Nephron (organoid): ENCODE data around the gene FAM118A.

Experiments
- H3K27ac Mint-ChIP-seq, 3 experiments: 2 replicates each; pipeline ENCODE4 v1.8.0; 2020; ENCODE audit warnings: mixed read lengths in 3 of 3, mild to moderate bottlenecking in 2 of 3, moderate library complexity in 1 of 3
- H3K27me3 Mint-ChIP-seq: 2 replicates; pipeline ENCODE4 v1.8.0; 2021; ENCODE audit warnings: low read depth, mild to moderate bottlenecking, moderate library complexity, mixed read lengths
- H3K36me3 Mint-ChIP-seq: 2 replicates; pipeline ENCODE4 v1.8.0; 2020; ENCODE audit warnings: low read depth, mixed read lengths
- H3K4me1 Mint-ChIP-seq: 2 replicates; pipeline ENCODE4 v1.8.0; 2020; ENCODE audit warnings: mixed read lengths
- H3K4me3 Mint-ChIP-seq, 3 experiments: 2 replicates each; pipeline ENCODE4 v1.8.0; 2020; ENCODE audit warnings: mild to moderate bottlenecking in 3 of 3, mixed read lengths in 3 of 3, moderate library complexity in 2 of 3
- H3K9me3 Mint-ChIP-seq: 2 replicates; pipeline ENCODE4 v1.8.0; 2020; ENCODE audit warnings: mixed read lengths
- TF ChIP-seq, protein P1 (sequence below), 3 experiments: fragments of 200-600 bp; sonication (generic); IDR thresholded peaks; one replicate each; pipeline ENCODE4 v1.5.0; 2021; ENCODE audit warnings: antibody characterized with exemption in 3 of 3; ENCODE audit not compliant: unreplicated experiment in 3 of 3

The FAM118A gene

DNA sequence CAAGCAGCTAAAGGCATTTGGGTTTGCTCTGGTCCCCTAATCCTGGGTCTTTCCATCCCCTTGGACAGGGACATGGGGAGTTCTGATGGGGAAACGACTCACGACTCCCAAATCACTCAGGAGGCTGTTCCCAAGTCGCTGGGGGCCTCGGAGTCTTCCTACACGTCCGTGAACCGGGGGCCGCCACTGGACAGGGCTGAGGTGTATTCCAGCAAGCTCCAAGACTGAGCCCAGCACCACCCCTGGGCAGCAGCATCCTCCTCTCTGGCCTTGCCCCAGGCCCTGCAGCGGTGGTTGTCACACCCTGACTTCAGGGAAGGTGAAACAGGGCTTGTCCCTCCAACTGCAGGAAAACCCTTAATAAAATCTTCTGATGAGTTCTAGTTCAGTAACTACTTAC is 14.2 kb upstream of the FAM118A start:
- Mint-ChIP-seq H3K9me3 (no peaks in the 10 kb centered on the region), H3K36me3 (no peaks in the 10 kb centered on the region), H3K27me3 (no peaks in the 10 kb centered on the region), H3K4me3 (no peak overlapping the region), H3K27ac (no peak overlapping the region), H3K4me1 (no peaks in the 10 kb centered on the region)
- TF ChIP-seq, protein P1, sequence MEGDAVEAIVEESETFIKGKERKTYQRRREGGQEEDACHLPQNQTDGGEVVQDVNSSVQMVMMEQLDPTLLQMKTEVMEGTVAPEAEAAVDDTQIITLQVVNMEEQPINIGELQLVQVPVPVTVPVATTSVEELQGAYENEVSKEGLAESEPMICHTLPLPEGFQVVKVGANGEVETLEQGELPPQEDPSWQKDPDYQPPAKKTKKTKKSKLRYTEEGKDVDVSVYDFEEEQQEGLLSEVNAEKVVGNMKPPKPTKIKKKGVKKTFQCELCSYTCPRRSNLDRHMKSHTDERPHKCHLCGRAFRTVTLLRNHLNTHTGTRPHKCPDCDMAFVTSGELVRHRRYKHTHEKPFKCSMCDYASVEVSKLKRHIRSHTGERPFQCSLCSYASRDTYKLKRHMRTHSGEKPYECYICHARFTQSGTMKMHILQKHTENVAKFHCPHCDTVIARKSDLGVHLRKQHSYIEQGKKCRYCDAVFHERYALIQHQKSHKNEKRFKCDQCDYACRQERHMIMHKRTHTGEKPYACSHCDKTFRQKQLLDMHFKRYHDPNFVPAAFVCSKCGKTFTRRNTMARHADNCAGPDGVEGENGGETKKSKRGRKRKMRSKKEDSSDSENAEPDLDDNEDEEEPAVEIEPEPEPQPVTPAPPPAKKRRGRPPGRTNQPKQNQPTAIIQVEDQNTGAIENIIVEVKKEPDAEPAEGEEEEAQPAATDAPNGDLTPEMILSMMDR (IDR thresholded peaks at IDR 0.05; ENCODE audit: unreplicated experiment in 3 of 3): no peak

DNA sequence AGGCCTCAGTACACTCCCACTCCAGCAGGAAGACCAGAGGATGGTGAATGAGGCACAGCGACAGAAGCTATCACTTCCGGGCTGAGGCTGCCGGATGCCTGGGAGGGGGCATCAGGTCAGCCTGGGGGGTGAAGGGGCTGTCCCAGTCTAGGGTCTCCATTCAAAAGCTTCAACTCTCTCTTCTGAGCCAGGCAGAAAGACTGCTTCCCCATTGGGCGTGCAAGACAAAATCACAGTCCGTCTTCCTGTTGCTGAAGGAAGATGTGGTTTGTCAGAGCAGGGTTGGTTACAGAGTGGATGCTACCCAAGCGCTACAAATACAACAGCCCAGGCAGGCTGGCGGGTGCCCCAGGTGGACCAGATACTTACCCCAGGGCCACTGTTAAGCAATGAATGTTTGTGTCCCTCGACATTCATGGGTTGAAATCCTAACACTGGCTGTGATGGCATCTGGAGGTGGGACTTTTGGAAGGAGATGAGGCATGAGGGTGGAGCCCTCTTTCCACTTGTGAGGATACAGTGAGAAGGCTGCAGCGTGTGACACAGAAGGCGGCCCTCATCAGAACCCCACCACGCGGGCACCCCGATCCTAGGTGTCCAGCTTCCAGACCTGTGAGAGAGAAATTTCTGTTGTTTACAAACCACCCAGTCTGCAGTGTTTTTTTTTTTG is 13.0 kb upstream of the FAM118A start:
- no peaks in the 10 kb centered on the region for H3K36me3 Mint-ChIP-seq
- no peaks in the 10 kb centered on the region for H3K27me3 Mint-ChIP-seq
- TF ChIP-seq, protein P1 (IDR thresholded peaks at IDR 0.05; ENCODE audit: unreplicated experiment in 3 of 3): no peak
- no peak overlapping the region for H3K27ac Mint-ChIP-seq
- no peaks in the 10 kb centered on the region for H3K4me1 Mint-ChIP-seq
- no peaks in the 10 kb centered on the region for H3K9me3 Mint-ChIP-seq
- H3K4me3 Mint-ChIP-seq: no peak overlapping the region

DNA sequence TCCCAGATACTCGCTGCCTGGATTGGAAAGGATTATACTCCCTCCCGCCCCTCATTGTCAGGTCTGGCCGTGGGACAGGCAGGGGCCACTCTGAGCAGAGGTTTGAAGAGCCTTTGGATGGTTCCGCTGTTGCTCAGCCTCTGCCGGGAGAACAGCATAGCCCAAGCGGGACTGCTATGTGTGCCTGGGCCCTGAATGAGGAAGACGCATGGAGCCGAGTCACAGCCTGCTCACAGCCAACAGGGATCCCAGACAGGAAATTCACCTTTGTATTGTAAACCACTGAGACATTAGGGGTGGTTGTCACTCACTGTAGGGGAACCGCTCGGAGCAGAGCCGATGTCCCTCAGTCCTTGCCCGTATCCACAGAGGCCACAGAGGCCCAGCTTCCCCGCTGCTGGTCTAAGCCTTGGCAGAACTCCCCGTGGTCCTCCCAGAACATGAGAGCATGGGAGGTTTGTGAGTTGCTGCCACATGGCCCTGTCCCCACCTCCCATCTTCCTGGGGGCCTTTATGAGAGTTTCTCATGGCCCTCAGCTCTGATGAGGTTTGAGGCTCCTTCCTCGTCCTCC is 10.7 kb upstream of the FAM118A start:
- Mint-ChIP-seq H3K4me1 (no peaks in the 10 kb centered on the region), H3K27ac (no peak overlapping the region), H3K4me3 (no peak overlapping the region), H3K27me3 (no peaks in the 10 kb centered on the region), H3K36me3 (no peaks in the 10 kb centered on the region), H3K9me3 (no peaks in the 10 kb centered on the region)
- TF ChIP-seq, protein P1 (IDR thresholded peaks at IDR 0.05; ENCODE audit: unreplicated experiment in 3 of 3): no peak

DNA sequence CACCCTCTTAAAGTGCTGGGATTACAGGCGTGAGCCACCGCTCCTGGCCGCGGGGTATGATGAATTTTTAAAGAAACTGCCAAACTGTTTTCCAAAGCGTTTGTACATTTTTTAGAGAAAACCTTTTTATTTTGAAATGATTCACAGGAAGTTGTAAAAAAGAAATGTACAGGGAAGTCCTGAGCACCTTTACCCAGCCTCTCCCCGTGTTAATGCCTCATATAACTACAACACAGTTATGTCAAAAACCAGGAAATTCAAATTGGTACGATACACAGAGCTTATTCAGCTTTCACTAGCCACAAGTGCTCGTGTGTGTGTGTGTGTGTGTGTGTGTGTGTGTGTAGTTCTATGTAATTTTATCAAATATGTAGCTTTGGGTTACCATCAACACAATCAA is 7.0 kb upstream of the FAM118A start:
- no peaks in the 10 kb centered on the region for H3K9me3 Mint-ChIP-seq

DNA sequence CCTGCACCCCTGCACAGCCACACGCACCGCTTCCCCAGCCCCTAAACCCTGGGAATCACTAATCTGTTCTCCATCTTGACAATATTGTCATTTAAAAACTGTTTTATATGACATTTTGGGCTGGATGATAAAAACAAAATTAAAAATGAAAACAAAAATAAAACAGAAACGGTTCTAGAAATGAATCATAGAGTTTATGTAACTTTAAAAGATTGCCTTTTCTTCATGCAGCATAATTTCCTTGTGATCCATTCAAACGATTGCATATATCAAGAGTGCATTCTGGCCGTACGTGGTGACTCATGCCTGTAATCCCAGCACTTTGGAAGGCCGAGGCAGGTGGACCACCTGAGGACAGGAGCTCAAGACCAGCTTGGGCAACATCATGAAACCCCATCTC is 6.6 kb upstream of the FAM118A start:
- Mint-ChIP-seq H3K36me3 (no peaks in the 10 kb centered on the region), H3K4me1 (no peaks in the 10 kb centered on the region), H3K27me3 (no peaks in the 10 kb centered on the region), H3K9me3 (no peaks in the 10 kb centered on the region), H3K4me3 (no peak overlapping the region), H3K27ac (no peak overlapping the region)
- TF ChIP-seq, protein P1 (IDR thresholded peaks at IDR 0.05; ENCODE audit: unreplicated experiment in 3 of 3): no peak

More for the DNA sequence above, 7.0 kb upstream of the FAM118A start:
- Mint-ChIP-seq H3K27ac (no peak overlapping the region), H3K36me3 (no peaks in the 10 kb centered on the region), H3K4me1 (no peaks in the 10 kb centered on the region), H3K4me3 (no peak overlapping the region), H3K27me3 (no peaks in the 10 kb centered on the region)
- TF ChIP-seq, protein P1 (IDR thresholded peaks at IDR 0.05; ENCODE audit: unreplicated experiment in 3 of 3): no peak

DNA sequence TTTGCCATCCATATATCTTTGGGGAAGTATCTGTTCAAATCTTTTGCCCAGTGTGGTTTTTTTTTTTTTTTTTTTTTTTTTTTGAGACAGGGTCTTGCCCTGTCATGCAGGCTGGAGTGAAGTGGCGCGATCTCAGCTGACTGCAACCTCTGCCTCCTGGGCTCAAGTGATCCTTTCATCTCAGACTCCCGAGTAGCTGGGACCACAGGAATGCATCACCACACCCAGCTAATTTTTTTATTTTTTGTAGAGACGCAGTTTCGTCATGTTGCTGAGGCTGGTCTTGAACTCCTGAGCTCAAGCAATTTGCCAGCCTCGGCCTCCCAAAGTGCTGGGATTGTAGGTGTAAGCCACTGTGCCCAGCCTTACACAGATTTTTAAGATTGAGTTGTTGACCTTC is 4.8 kb upstream of the FAM118A start:
- H3K27ac Mint-ChIP-seq: no peak overlapping the region
- no peaks in the 10 kb centered on the region for H3K9me3 Mint-ChIP-seq
- H3K4me1 Mint-ChIP-seq: peaks cover 7% of the 10 kb centered on the region
- no peaks in the 10 kb centered on the region for H3K27me3 Mint-ChIP-seq
- H3K4me3 Mint-ChIP-seq: no peak overlapping the region
- no peaks in the 10 kb centered on the region for H3K36me3 Mint-ChIP-seq
- TF ChIP-seq, protein P1 (IDR thresholded peaks at IDR 0.05; ENCODE audit: unreplicated experiment in 3 of 3): no peak
